Activated T-cell treated with anti-CD3 and anti-CD28 coated beads, Interleukin-2, amount 50 U/mL, for 72 hours (primary cell): Measurements from ENCODE around the gene TSPOAP1. TPM values are rescaled to one million over a fixed set of nuclear protein-coding genes. Genes with fewer than 3 reads are reported as not detected.

Experiments
- ATAC-seq, 2 donors: fragments of 150-1000 bp; cut with Tn5 transposase; replicated peaks in 1 of 2; 2 replicates each; pipeline ENCODE4 v1.10.0; 2021; ENCODE audit warnings: moderate library complexity in 2 of 2, mild to moderate bottlenecking in 1 of 2
- DNase-seq, 2 donors: peaks; one replicate each; pipeline ENCODE4 v3.0.0; 2021 to 2022; ENCODE audit warnings: mixed read lengths in 1 of 2
- H3K27ac Mint-ChIP-seq: one replicate; pipeline ENCODE4 v1.8.0; 2022; ENCODE audit warnings: mild to moderate bottlenecking, moderate library complexity, mixed read lengths
- H3K27me3 Mint-ChIP-seq: one replicate; pipeline ENCODE4 v1.8.0; 2022; ENCODE audit warnings: low read depth, mixed read lengths
- H3K36me3 Mint-ChIP-seq, 2 donors: one replicate each; pipeline ENCODE4 v1.8.0; 2022; ENCODE audit warnings: mixed read lengths in 2 of 2, mild to moderate bottlenecking in 1 of 2; ENCODE audit not compliant: insufficient read depth in 2 of 2
- H3K4me1 Mint-ChIP-seq: one replicate; pipeline ENCODE4 v1.8.0; 2022; ENCODE audit warnings: low read depth, mixed read lengths
- H3K4me3 Mint-ChIP-seq, 2 donors: one replicate each; pipeline ENCODE4 v1.8.0; 2022; ENCODE audit warnings: mild to moderate bottlenecking in 2 of 2, mixed read lengths in 2 of 2, moderate library complexity in 2 of 2
- H3K9me3 Mint-ChIP-seq, 2 donors: one replicate each; pipeline ENCODE4 v1.8.0; 2022; ENCODE audit warnings: mixed read lengths in 2 of 2
- total RNA-seq, 2 donors: library from RNA; stranded (reverse); gene quantifications; one replicate each; pipeline ENCODE4 v1.2.3, GENCODE V29; 2022

Gene TSPOAP1
- total RNA-seq, 2 donors from 2014 or later: 42.3 to 55.3 TPM

DNA sequence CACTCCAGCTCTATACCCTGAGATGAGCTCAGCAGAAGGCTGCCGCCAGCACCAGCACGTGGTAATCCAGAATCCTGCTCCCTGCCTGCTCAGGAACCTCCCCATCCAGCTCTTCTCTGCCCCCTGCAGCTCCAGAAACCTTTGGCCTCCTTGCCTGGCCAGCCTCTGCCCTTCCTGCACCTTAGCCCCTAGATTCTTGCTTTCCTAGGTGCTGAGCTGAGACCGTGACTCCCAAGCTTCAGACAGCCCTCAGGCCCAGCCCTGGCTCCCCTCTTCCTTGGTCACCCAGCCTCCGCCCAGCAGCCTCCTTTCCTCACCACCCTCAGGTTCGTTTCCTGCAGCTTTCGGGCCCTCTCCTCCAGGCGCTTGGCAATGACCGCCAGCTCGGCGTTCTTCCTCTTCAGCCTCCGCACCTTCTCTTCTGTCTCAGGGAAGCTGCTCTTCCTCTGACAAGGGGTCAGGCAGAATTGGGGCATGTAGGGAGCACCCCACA is 2.6 kb downstream of the TSPOAP1 start:
- H3K4me3 Mint-ChIP-seq: peak overlapping the region; percentile 16 to 56
- no peak for ATAC-seq
- DNase-seq: peak; percentile 22 to 40
- no peaks in the 10 kb centered on the region for H3K9me3 Mint-ChIP-seq
- H3K4me1 Mint-ChIP-seq: peaks cover 52% of the 10 kb centered on the region
- H3K27me3 Mint-ChIP-seq: no peaks in the 10 kb centered on the region
- peaks cover 8 to 9% of the 10 kb centered on the region in 2 donors for H3K36me3 Mint-ChIP-seq
- peak overlapping the region; percentile 98 for H3K27ac Mint-ChIP-seq

DNA sequence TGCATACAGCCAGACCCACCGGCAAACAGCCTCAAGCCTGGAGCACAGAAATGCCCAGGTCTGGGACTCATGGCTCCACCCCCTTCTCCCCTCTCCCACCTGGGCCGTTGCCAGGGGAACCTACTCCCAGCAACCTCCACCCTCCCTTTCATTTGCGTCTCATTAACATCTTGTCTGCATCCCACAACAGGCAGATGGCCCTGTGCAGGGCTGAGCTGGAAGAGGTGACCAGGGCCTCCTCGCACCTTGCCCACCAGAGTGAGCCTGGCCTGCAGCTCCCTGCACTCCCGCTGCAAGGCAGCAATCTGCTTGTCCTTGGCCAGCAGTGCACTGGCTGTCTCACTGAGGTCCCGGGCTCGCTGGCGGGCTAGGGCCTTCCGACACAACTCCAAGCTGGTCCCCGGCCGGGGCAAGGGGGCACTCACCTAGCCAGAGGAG is 3.3 kb downstream of the TSPOAP1 start:
- Mint-ChIP-seq H3K4me3 (peak overlapping the region; percentile 36 to 54), H3K27me3 (no peaks in the 10 kb centered on the region), H3K36me3 (peaks cover 3 to 4% of the 10 kb centered on the region in 2 donors), H3K4me1 (peaks cover 52% of the 10 kb centered on the region), H3K27ac (peak overlapping the region; percentile 98), H3K9me3 (no peaks in the 10 kb centered on the region)
- ATAC-seq: no peak
- DNase-seq: peak; percentile 28 to 37

DNA sequence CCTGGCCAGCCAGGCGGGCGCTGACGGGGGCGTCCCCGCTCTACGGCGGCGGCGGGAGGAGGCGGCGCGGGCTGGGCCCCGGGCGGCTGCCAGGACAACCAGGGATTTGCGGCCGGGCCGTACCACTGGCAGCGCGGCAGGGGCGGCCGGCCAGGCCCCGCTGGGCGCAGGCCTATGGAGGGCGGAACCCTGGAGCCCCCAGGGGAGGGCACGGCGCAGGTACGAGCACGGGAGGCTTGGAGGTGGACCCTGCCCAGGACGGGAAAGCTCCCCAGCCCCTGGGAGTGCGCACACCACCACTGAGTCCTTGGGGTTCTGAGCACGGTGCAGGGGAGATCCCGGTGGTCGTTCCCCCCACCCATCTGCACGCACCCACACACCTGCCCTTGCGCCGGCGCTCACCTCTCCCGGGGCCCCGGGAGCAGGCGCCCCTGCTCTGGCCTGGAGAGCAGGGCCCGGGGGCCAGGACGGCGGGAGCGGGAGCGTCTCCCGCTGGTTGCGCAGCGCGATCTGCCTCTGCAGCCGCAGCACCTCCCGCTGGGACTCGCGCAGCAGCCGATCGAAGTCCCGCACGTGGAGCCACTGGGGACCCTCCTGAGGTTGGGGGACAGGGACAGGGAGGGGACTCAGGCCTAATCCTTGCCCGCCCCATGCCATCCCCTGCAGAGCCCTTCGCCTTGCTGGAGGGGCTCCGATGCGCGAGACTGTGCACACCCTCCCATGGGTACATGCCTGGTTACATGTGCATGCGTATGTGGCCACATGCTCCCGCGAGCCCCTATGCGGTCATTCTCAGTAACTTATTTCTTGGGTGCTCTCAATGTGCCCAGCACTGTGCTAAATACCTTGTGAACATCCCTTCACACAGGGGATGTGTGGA is 3.9 kb downstream of the TSPOAP1 start:
- peak overlapping the region; percentile 36 to 54 for H3K4me3 Mint-ChIP-seq
- peak; percentile 32 to 37 for DNase-seq
- peaks cover 56% of the 10 kb centered on the region for H3K4me1 Mint-ChIP-seq
- H3K27ac Mint-ChIP-seq: peak overlapping the region; percentile 98
- ATAC-seq: peak; percentile 0 to 2
- no peaks in the 10 kb centered on the region for H3K36me3 Mint-ChIP-seq
- no peaks in the 10 kb centered on the region for H3K27me3 Mint-ChIP-seq
- no peaks in the 10 kb centered on the region for H3K9me3 Mint-ChIP-seq

DNA sequence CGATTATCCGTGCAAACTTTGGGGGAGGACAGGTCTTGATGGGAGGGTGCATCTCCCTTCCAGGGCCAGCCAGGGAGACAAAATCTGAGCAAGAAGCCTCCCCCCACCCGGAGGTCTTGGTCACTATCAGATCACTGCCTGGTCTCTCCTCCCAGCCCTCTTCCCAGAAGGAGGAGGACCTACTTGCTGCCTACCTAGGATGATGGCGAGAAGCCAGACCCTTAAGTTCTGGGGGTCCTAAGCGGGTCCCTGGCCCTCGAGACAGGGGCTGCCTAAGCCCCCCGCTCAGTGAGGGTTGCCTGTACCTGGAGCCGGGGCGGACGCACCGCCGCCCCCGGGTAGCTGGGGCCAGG is 4.6 kb downstream of the TSPOAP1 start:
- Mint-ChIP-seq H3K36me3 (no peaks in the 10 kb centered on the region), H3K27me3 (no peaks in the 10 kb centered on the region), H3K27ac (peak overlapping the region; percentile 87), H3K4me3 (no peak overlapping the region), H3K9me3 (no peaks in the 10 kb centered on the region), H3K4me1 (peaks cover 53% of the 10 kb centered on the region)
- no peak for DNase-seq
- peak in 1 of 2 donors; percentile 1 for ATAC-seq

DNA sequence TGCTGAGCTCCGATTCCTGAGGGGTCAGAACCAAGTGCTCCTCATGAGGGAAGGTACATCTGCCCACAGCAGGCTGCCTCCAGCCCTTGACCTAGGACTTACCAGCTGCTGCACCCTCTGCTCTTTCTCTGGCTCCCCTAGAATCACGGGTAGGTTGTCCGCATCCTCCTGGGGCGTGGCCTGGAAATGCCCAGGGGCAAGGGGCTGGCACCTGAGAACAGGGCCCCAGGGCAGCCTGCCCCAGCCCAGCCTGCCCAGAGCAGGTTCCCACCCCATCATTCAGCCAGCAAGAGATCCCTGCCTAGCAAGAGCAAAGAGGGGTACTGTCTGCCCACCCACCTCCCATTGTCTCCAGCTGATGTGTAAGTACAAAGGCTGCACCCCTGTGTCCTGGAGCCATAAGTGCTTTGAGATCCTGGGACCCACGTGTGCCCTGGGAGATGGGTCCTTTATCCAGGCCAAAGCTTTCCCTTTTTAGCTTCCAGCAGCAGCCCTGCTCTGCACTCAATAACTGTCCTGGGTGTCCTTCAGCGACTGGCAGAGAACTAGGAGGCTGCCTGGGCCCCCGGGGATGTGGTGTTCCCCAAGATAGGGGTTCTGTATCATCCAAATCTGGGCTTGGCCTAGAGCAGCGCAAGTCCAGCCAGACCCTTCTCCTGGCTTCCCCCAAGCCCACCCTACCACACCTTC is 5.1 kb downstream of the TSPOAP1 start:
- Mint-ChIP-seq H3K4me3 (peak overlapping the region in 1 of 2 donors; percentile 5), H3K27ac (peak overlapping the region; percentile 87), H3K36me3 (no peaks in the 10 kb centered on the region), H3K4me1 (peaks cover 50% of the 10 kb centered on the region), H3K9me3 (no peaks in the 10 kb centered on the region), H3K27me3 (no peaks in the 10 kb centered on the region)
- DNase-seq (peak in 1 of 2 donors; percentile 38), ATAC-seq (peak; percentile 0 to 1)

DNA sequence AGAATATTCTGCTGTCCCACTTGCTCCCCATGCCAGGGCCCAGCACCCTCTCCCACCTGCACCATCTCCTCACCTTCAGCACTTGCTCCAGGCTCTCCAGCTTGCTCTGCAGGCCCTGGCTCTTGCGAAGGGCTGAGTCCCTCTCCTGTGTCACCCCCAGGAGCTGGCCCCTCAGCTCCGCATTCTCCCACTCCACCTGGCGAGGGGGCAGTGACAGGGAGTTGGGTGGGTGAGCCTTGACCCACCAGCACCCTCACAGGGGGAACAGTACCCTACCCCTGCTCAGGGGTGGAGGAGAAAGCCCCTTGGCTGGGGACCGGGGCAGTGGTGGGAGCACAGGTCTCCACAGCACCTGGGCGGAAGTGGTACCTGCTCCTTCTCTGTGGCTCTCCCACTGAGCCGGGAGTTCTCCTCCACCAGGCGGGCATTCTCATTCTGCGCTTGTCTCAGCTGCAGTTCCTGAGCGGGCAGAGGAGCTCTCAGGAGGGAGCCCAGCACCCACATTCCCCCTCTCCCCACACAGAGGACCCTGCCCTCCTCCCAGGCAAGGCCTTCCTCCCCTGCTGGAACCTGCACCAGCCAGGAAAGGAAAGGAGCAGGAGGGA is 5.9 kb downstream of the TSPOAP1 start:
- H3K27me3 Mint-ChIP-seq: no peaks in the 10 kb centered on the region
- no peaks in the 10 kb centered on the region for H3K9me3 Mint-ChIP-seq
- peak in 1 of 2 donors; percentile 1 for ATAC-seq
- H3K4me1 Mint-ChIP-seq: peaks cover 51% of the 10 kb centered on the region
- no peaks in the 10 kb centered on the region for H3K36me3 Mint-ChIP-seq
- peak overlapping the region; percentile 82 for H3K27ac Mint-ChIP-seq
- H3K4me3 Mint-ChIP-seq: peak overlapping the region in 1 of 2 donors; percentile 4
- peak in 1 of 2 donors; percentile 36 for DNase-seq

DNA sequence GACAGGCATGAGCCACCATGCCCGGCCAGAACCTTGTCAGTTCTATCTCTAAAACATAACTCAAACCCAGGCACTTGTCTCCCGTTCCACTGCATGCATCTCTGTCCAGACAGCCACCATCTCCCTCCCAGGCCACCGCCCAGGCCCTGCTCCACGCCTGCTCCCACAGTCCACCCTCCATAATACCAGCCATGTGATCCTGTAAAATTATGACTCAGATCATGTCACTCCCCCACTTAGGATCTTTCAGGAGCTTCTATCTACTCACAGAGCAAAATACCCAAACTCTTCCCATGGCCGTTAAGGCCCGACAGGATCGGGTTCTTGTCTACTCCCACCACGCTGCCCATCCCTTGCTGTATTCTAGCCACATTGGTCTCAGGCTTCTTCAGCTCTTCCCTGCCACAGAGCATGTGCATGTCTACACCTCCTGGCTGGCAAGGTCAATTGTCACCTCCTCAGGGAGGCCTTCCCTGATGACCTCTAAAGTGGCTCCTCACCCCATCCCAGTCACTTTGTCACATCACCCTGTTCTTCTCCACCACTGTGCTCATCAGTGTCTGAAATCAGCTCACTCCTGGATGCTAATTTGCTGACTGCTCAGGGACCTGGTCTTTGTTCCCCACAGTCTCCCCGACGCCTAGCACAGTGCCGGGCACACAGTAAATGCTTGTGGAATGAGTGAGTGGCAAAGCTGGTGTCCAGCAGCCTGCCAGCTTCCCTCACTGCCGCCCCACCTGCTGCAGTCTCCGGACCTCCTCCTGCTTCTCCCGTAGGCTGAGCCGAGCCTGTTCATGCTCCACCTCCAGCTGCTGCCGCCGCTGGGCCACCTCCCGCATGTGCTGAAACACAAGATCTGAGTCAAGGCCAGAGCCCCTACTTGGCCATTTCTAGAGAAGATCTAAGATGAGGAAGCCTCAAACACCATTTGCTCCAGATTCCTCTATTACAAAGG is 6.7 kb downstream of the TSPOAP1 start:
- ATAC-seq (no peak), DNase-seq (peak in 1 of 2 donors; percentile 38)
- Mint-ChIP-seq H3K4me1 (peaks cover 51% of the 10 kb centered on the region), H3K4me3 (no peak overlapping the region), H3K9me3 (no peaks in the 10 kb centered on the region), H3K36me3 (no peaks in the 10 kb centered on the region), H3K27me3 (no peaks in the 10 kb centered on the region), H3K27ac (peak overlapping the region; percentile 82)

DNA sequence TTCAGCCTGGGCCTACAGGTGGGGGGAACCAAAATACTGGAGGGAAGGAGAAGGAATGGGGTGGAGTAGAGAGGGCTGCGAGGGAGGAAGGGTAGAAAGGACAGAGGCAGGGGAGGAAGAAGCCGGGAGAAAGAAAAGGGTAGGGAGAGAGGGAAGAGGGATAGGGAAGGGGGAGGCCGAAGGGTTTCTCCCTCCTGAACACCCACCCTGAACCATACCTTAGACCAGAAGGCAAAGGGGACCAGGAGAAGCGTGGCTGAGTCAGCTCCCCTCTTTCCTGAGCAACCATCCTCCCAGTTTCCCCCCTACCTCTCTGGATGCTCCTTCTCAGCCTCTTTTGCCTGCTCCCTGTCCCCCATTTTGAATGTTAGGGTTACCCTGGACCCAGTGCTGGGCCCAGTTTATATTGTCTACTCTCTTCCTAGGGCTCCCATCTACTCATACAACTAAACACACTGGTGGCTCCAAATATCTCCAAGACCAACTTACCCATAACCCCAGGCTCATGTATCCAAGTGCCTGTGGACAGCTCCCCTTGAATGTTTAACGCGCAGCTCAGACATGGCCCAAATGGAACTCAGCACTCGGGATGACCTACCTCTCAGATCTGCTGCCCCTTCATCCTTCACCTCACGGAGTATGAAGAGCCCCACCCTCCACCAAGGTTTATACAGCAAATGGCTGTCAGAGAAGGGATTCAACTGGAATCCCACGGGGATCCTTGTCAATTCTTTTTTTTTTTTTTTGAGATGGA is 7.8 kb downstream of the TSPOAP1 start:
- Mint-ChIP-seq H3K27me3 (no peaks in the 10 kb centered on the region), H3K36me3 (no peaks in the 10 kb centered on the region), H3K4me1 (peaks cover 45% of the 10 kb centered on the region), H3K4me3 (no peak overlapping the region), H3K27ac (peak overlapping the region; percentile 7), H3K9me3 (no peaks in the 10 kb centered on the region)
- DNase-seq (peak in 1 of 2 donors; percentile 24), ATAC-seq (no peak)

DNA sequence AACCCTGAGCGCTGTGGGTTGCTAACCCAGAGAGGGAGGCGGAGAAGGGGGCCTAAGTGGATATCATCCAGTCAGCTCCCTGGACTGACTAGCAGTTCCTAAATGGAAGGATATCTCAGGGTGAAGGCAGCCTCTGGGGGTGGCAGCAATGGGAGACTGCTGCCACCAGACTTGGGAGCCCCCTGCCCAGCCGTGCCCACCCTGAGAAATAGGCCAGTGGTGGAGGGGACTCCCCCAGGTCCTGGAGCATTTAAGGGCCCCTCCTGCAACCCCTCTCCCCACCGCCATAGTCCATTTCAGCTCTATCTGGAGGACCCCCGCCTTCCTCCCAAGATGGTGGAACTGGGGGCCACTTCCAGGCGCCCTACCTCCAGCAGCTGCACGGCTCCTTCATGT is 8.4 kb downstream of the TSPOAP1 start:
- no peak for ATAC-seq
- peak overlapping the region; percentile 42 for H3K27ac Mint-ChIP-seq
- DNase-seq: peak in 1 of 2 donors; percentile 13
- H3K36me3 Mint-ChIP-seq: no peaks in the 10 kb centered on the region
- no peaks in the 10 kb centered on the region for H3K27me3 Mint-ChIP-seq
- peaks cover 39% of the 10 kb centered on the region for H3K4me1 Mint-ChIP-seq
- H3K4me3 Mint-ChIP-seq: no peak overlapping the region
- no peaks in the 10 kb centered on the region for H3K9me3 Mint-ChIP-seq

DNA sequence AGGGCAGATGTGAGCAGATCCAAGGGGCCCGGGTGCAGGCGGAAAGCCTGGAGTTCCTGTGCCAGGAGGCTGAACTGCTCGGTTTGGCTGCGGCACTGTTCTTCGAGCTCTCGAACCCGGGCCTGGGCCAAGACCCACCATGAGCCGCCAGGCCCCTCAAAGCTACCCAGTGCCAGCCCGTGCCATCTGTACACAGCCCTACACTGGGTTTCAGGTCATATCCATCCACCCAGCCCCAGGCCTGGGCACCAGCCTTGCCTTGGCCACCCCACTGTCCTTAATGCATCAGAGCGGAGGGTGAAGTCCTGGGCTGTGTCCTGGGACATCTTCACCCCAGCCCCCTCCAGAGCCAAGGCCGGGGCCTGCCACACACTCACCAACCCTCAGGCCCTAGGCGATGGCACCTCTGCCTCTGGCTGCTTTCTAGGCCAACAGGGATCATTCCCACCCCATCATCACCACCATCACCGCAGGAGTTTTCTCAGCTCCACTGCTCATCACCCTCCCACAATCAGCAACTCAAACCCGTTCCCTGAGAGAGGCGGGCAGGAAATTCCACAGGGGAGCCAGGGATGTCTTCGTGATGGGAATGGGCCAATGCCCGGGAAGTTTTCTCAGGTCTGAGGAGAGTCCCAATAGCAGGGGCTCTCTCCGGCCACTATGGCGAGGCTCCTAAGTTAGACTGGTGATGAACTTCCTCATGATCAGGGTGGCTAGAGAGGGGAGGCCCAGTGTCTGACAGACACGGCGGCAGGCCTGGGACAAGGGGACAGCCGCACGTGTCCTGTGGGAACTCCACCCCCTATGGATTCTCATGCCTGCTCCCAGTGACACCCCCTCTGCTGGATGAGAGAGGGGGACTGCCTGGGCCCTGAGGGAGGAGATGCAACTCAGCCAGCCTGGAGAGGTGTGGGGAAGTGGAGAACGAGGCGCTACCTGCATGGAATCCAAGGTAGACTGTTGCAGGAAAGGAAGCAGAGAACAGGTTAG is 9.1 kb downstream of the TSPOAP1 start:
- ATAC-seq (peak in 1 of 2 donors; percentile 2), DNase-seq (peak in 1 of 2 donors; percentile 28)
- Mint-ChIP-seq H3K4me3 (no peak overlapping the region), H3K27me3 (no peaks in the 10 kb centered on the region), H3K36me3 (no peaks in the 10 kb centered on the region), H3K9me3 (no peaks in the 10 kb centered on the region), H3K27ac (peak overlapping the region; percentile 42), H3K4me1 (peaks cover 36% of the 10 kb centered on the region)
